IPS-11a (cell line): ENCODE data around the gene POGLUT3.

ENCODE experiments used
- H3K4me3 ChIP-seq: one replicate; pipeline ENCODE4 v1.5.1; 2013; ENCODE audit warnings: low read depth, low read length, control low read depth

The POGLUT3 gene

GRCh38 chr11:108498046-108498815 is at the start of gene POGLUT3:
POGLUT3 (minus strand) TSS chr11:108498384; CDS start chr11:108498366, 18 bp downstream.
- peak within 1 kb of the TSS; percentile 65 for H3K4me3 ChIP-seq

GRCh38 chr11:108545909-108546501 is 47.8 kb upstream of the POGLUT3 start:
- no peak overlapping the region for H3K4me3 ChIP-seq

GRCh38 chr11:108543316-108543964 is 45.3 kb upstream of the POGLUT3 start:
- H3K4me3 ChIP-seq, result no peak overlapping the region

GRCh38 chr11:108541531-108541930 is 43.3 kb upstream of the POGLUT3 start:
- no peak overlapping the region for H3K4me3 ChIP-seq

- no peak overlapping the region for H3K4me3 ChIP-seq
Observed at GRCh38 chr11:108538502-108538901, 40.3 kb upstream of the POGLUT3 start.

GRCh38 chr11:108538022-108538424 is 39.8 kb upstream of the POGLUT3 start:
- no peak overlapping the region for H3K4me3 ChIP-seq

GRCh38 chr11:108536783-108537182 is 38.6 kb upstream of the POGLUT3 start:
- H3K4me3 ChIP-seq, result no peak overlapping the region

GRCh38 chr11:108535384-108535955 is 37.3 kb upstream of the POGLUT3 start:
- no peak overlapping the region for H3K4me3 ChIP-seq

GRCh38 chr11:108534274-108534882 is 36.2 kb upstream of the POGLUT3 start:
- H3K4me3 ChIP-seq, result no peak overlapping the region

- H3K4me3 ChIP-seq, result no peak overlapping the region
Observed at GRCh38 chr11:108530426-108530825, 32.2 kb upstream of the POGLUT3 start.

- H3K4me3 ChIP-seq, result no peak overlapping the region
Observed at GRCh38 chr11:108527382-108527781, 29.2 kb upstream of the POGLUT3 start.

- H3K4me3 ChIP-seq, result no peak overlapping the region
Observed at GRCh38 chr11:108525161-108525560, 27.0 kb upstream of the POGLUT3 start.

GRCh38 chr11:108524422-108524821 is 26.2 kb upstream of the POGLUT3 start:
- no peak overlapping the region for H3K4me3 ChIP-seq

- H3K4me3 ChIP-seq, result no peak overlapping the region
Observed at GRCh38 chr11:108522318-108522717, 24.1 kb upstream of the POGLUT3 start.

- H3K4me3 ChIP-seq, result no peak overlapping the region
Observed at GRCh38 chr11:108518581-108518980, 20.4 kb upstream of the POGLUT3 start.

GRCh38 chr11:108516125-108516524 is 17.9 kb upstream of the POGLUT3 start:
- H3K4me3 ChIP-seq, result no peak overlapping the region

GRCh38 chr11:108512708-108513107 is 14.5 kb upstream of the POGLUT3 start:
- no peak overlapping the region for H3K4me3 ChIP-seq

- no peak overlapping the region for H3K4me3 ChIP-seq
Observed at GRCh38 chr11:108511851-108512474, 13.8 kb upstream of the POGLUT3 start.

- no peak overlapping the region for H3K4me3 ChIP-seq
Observed at GRCh38 chr11:108508653-108509593, 10.7 kb upstream of the POGLUT3 start.

- no peak overlapping the region for H3K4me3 ChIP-seq
Observed at GRCh38 chr11:108501396-108501795, 3.2 kb upstream of the POGLUT3 start.
